ENCODE data around the gene ZPBP. TPM values are rescaled to one million over a fixed set of nuclear protein-coding genes. Genes with fewer than 3 reads are reported as not detected.

ZPBP gene
- total and polyA plus RNA-seq, 3 donors from 2014 or later, result 67.0 to 286 (median 92.2) TPM

- H3K36me3 ChIP-seq (ENCODE audit: low read depth, missing control alignments), result no peaks in the 10 kb centered on the region
- intact Hi-C loops (cut with DNase I; ENCODE audit: low total_unique reads), result no loop called here
- DNase-seq, result no peak
- H3K4me3 ChIP-seq, result no peak overlapping the region
- no peaks in the 10 kb centered on the region for H3K4me1 ChIP-seq
- no peak for TF ChIP-seq POLR2A (IDR thresholded peaks at IDR 0.05)
- no peaks in the 10 kb centered on the region for H3K9me3 ChIP-seq
- WGBS, 2 donors, result 86 to 100% methylated on average over 1 of the region's 1 CpG
- no peak overlapping the region for H3K27ac ChIP-seq
- H3K27me3 ChIP-seq, result no peaks in the 10 kb centered on the region
These were observed 119.0 kb downstream of the ZPBP start for GRCh38 chr7:49974035-49974434.

GRCh38 chr7:49937608-49938007 lies 155.4 kb downstream of the ZPBP start:
- no peaks in the 10 kb centered on the region for H3K9me3 ChIP-seq
- intact Hi-C loops (cut with DNase I; ENCODE audit: low total_unique reads), result no loop called here
- no peaks in the 10 kb centered on the region for H3K27me3 ChIP-seq
- WGBS, 2 donors, result 85 to 86% methylated on average over 2 of the region's 2 CpGs
- H3K4me1 ChIP-seq, result no peaks in the 10 kb centered on the region
- no peaks in the 10 kb centered on the region for H3K36me3 ChIP-seq (ENCODE audit: low read depth, missing control alignments)
- no peak for DNase-seq
- no peak overlapping the region for H3K4me3 ChIP-seq
- TF ChIP-seq POLR2A (IDR thresholded peaks at IDR 0.05), result no peak
- no peak for TF ChIP-seq CTCF (IDR thresholded peaks at IDR 0.05)
- no peak overlapping the region for H3K27ac ChIP-seq

GRCh38 chr7:49931627-49932026 lies 161.4 kb downstream of the ZPBP start:
- Histone ChIP-seq H3K36me3 (ENCODE audit: low read depth, missing control alignments) (no peaks in the 10 kb centered on the region), H3K4me1 (no peaks in the 10 kb centered on the region)
- no peak for TF ChIP-seq POLR2A (IDR thresholded peaks at IDR 0.05)
- no peak for TF ChIP-seq CTCF (IDR thresholded peaks at IDR 0.05)

GRCh38 chr7:49928787-49929186 lies 164.3 kb downstream of the ZPBP start:
- no peak for DNase-seq
- TF ChIP-seq POLR2A (IDR thresholded peaks at IDR 0.05), result no peak
- no peak for TF ChIP-seq CTCF (IDR thresholded peaks at IDR 0.05)
- 97 to 100% methylated on average over 2 of the region's 2 CpGs for WGBS, 2 donors
- Histone ChIP-seq H3K9me3 (no peaks in the 10 kb centered on the region), H3K27ac (no peak overlapping the region), H3K4me3 (no peak overlapping the region), H3K4me1 (no peaks in the 10 kb centered on the region), H3K36me3 (ENCODE audit: low read depth, missing control alignments) (no peaks in the 10 kb centered on the region), H3K27me3 (no peaks in the 10 kb centered on the region)
- intact Hi-C loops (cut with DNase I; ENCODE audit: low total_unique reads), result no loop called here

More at GRCh38 chr7:49931627-49932026, 161.4 kb downstream of the ZPBP start:
- no peaks in the 10 kb centered on the region for H3K9me3 ChIP-seq
- 80 to 82% methylated on average over 2 of the region's 2 CpGs for WGBS, 2 donors
- intact Hi-C loops (cut with DNase I; ENCODE audit: low total_unique reads), result no loop called here
- DNase-seq, result no peak
- no peak overlapping the region for H3K4me3 ChIP-seq
- H3K27ac ChIP-seq, result no peak overlapping the region
- no peaks in the 10 kb centered on the region for H3K27me3 ChIP-seq

GRCh38 chr7:49927631-49928030 lies 165.4 kb downstream of the ZPBP start:
- H3K27ac ChIP-seq, result no peak overlapping the region
- no peaks in the 10 kb centered on the region for H3K9me3 ChIP-seq
- no peak for DNase-seq
- no peak overlapping the region for H3K4me3 ChIP-seq
- no peaks in the 10 kb centered on the region for H3K27me3 ChIP-seq
- intact Hi-C loops (cut with DNase I; ENCODE audit: low total_unique reads), result no loop called here
- WGBS, 2 donors, result 93 to 96% methylated on average over 5 of the region's 5 CpGs
- H3K36me3 ChIP-seq (ENCODE audit: low read depth, missing control alignments), result no peaks in the 10 kb centered on the region
- TF ChIP-seq POLR2A (IDR thresholded peaks at IDR 0.05) (no peak), CTCF (IDR thresholded peaks at IDR 0.05) (no peak)
- H3K4me1 ChIP-seq, result no peaks in the 10 kb centered on the region

All from testis (tissue), 3 donors.